Measurements from ENCODE around the gene GPBP1. TPM values are rescaled to one million over a fixed set of nuclear protein-coding genes. Genes with fewer than 3 reads are reported as not detected.

Gene GPBP1, protein sequence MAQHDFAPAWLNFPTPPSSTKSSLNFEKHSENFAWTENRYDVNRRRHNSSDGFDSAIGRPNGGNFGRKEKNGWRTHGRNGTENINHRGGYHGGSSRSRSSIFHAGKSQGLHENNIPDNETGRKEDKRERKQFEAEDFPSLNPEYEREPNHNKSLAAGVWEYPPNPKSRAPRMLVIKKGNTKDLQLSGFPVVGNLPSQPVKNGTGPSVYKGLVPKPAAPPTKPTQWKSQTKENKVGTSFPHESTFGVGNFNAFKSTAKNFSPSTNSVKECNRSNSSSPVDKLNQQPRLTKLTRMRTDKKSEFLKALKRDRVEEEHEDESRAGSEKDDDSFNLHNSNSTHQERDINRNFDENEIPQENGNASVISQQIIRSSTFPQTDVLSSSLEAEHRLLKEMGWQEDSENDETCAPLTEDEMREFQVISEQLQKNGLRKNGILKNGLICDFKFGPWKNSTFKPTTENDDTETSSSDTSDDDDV
- total RNA-seq = 70.6 TPM
- long read RNA-seq, full-length matches to known transcripts = 42 of 117 reads
- long read RNA-seq, partial matches to known transcripts = 25 of 117 reads
- long read RNA-seq, other reads (novel, unspliced or antisense) = 50 of 117 reads

DNA sequence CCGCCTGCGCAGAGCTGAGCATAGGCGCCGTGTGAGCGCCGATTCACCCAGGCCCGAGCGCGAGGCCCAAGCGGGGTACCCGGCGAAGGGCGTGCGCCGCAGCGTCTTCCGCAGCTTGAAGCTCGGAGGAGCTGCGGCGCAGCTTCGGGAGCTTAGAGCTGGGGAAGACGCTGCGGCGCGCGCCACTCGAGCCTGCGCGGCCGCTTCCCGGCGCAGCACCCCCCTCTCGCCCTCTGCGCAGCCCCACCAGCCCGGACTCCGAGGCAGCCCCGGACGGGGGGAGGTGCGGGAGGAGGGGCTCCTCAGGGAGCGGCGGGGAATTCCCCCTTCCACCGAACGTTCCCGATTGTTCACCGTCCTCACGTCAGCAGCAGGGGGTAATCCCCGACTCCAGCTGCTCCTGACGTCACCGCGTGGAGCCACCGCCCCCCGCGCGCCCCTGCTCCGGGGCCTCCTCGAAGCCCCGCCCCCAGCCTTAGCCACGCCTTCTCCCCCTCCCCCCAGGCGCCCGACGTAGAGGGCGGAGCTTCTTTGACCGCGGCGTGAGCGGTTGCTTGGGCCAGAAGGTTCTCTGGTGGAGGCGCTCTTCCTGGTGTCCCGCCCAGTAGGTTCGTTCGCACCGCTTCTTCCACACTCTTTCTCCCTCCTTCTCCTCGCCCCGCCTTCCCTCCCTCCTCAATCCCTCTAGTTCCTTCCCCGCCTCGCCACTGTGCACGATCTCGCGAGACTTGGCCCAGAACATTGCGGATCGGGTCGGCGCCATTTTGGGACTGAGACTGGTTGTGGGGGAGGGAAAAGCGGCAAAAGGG, at the start of gene GPBP1:
Gene GPBP1 (plus strand): TSS at position 741 of the 809 bp plus-strand sequence. CDS start 40,072 bp downstream, outside the sequence.
- no peaks in the 10 kb centered on the region for H3K9me3 ChIP-seq
- H3K36me3 ChIP-seq = no peaks in the 10 kb centered on the region
- DNase-seq = peak; percentile 99
- peaks cover 31% of the 10 kb centered on the region for H3K4me1 ChIP-seq
- intact Hi-C loops (cut with DNase I) = no loop called here
- peak within 1 kb of the TSS; percentile 86 for H3K4me3 ChIP-seq
- no peaks in the 10 kb centered on the region for H3K27me3 ChIP-seq (ENCODE audit: low read depth)
- H3K27ac ChIP-seq = peak within 1 kb of the TSS; percentile 98
- TF ChIP-seq, protein P1, sequence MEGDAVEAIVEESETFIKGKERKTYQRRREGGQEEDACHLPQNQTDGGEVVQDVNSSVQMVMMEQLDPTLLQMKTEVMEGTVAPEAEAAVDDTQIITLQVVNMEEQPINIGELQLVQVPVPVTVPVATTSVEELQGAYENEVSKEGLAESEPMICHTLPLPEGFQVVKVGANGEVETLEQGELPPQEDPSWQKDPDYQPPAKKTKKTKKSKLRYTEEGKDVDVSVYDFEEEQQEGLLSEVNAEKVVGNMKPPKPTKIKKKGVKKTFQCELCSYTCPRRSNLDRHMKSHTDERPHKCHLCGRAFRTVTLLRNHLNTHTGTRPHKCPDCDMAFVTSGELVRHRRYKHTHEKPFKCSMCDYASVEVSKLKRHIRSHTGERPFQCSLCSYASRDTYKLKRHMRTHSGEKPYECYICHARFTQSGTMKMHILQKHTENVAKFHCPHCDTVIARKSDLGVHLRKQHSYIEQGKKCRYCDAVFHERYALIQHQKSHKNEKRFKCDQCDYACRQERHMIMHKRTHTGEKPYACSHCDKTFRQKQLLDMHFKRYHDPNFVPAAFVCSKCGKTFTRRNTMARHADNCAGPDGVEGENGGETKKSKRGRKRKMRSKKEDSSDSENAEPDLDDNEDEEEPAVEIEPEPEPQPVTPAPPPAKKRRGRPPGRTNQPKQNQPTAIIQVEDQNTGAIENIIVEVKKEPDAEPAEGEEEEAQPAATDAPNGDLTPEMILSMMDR (IDR thresholded peaks at IDR 0.05) = no peak
- peak; percentile 92 to 97 for ATAC-seq

DNA sequence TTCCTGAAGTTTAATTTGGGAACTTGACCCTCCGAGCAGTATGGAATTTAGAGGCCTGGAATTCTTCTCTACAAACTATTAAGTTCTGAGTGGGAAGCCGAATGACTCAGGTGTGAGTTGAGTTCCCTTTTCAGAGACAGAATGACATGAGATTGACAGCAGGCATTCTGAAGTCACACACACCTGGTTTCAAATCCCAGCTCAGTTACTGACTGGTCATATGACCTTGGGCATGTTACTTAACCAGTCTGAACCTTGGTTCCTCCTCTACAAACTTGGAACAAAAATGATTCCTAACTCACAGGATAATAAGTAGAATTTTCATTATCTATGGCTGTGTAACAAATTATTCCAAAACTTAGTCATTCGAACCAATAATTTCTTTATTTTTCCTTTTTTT, 45.5 kb upstream of the GPBP1 start:
- intact Hi-C loops (cut with DNase I) = no loop called here
- Histone ChIP-seq H3K9me3 (peaks cover 5% of the 10 kb centered on the region), H3K36me3 (no peaks in the 10 kb centered on the region), H3K27me3 (ENCODE audit: low read depth) (no peaks in the 10 kb centered on the region), H3K4me1 (no peaks in the 10 kb centered on the region), H3K4me3 (no peak overlapping the region), H3K27ac (no peak overlapping the region)
- TF ChIP-seq, protein P1 (IDR thresholded peaks at IDR 0.05) = no peak
- ATAC-seq (no peak), DNase-seq (no peak)

DNA sequence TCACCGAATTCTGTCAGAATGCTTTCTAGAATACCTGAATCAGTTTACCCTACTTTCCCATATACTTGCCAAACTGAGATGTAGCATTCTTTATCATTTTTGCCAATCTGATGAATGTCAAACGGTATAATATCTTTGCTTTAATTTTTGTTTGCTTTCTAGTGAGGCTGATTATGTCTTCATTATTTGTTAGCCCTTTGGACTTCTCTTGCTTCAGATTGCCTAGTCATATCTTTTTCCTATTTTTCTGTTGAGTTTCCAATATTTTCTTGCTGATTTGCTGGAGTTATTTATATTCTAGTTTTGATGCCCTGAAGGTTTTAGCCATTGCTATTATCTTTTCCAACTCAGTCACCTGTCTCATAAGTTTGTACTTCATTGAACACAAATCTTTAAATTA, 40.3 kb upstream of the GPBP1 start:
- Histone ChIP-seq H3K27me3 (ENCODE audit: low read depth) (no peaks in the 10 kb centered on the region), H3K4me1 (no peaks in the 10 kb centered on the region), H3K27ac (no peak overlapping the region), H3K36me3 (no peaks in the 10 kb centered on the region), H3K4me3 (no peak overlapping the region), H3K9me3 (no peaks in the 10 kb centered on the region)
- intact Hi-C loops (cut with DNase I) = no loop called here
- ATAC-seq (no peak), DNase-seq (no peak)
- TF ChIP-seq, protein P1 (IDR thresholded peaks at IDR 0.05) = no peak

DNA sequence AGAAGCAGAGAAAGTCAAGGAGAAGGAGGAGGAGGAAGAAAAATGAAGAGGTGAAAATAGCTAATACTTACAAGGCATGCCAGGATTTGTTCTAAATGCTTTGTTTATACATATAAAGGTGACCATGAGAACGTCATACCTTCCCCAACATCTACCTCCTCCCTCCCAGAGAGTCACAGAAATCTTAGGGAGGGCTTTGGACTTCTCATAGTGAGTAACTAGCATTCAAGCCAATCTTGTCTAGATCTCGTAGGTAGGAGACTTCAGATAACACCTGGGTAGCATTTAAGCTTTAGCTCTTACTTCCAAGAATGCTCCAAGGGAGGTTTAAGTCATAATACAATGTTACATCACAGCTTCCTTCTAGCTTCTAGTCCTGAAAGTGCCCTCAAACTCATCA, 36.5 kb upstream of the GPBP1 start:
- no peaks in the 10 kb centered on the region for H3K36me3 ChIP-seq
- intact Hi-C loops (cut with DNase I) = no loop called here
- no peak overlapping the region for H3K27ac ChIP-seq
- H3K27me3 ChIP-seq (ENCODE audit: low read depth) = no peaks in the 10 kb centered on the region
- TF ChIP-seq, protein P1 (IDR thresholded peaks at IDR 0.05) = no peak
- no peaks in the 10 kb centered on the region for H3K9me3 ChIP-seq
- H3K4me3 ChIP-seq = no peak overlapping the region
- ATAC-seq (no peak), DNase-seq (no peak)
- H3K4me1 ChIP-seq = no peaks in the 10 kb centered on the region

DNA sequence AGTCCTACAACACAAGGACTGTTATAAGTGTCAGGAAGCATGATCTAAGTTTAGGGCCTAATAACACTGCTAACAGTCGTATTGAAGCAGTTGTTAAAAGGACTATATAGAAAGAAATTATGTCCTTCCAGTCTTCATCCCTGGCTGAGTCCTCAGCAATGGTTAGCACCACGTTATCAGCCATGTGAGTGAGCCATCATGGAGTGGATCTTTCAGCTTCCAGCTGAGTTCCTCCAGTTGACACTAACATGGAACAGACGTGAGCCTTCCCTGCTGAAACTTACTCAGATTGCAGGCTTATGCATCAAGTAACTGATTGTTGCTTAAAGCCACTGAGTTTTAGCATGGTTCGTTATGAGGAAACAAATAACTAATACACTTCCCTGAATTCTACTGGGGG, 21.5 kb upstream of the GPBP1 start:
- no peak overlapping the region for H3K27ac ChIP-seq
- H3K4me1 ChIP-seq = no peaks in the 10 kb centered on the region
- ATAC-seq (no peak), DNase-seq (no peak)
- H3K4me3 ChIP-seq = no peak overlapping the region
- intact Hi-C loops (cut with DNase I) = no loop called here
- no peaks in the 10 kb centered on the region for H3K27me3 ChIP-seq (ENCODE audit: low read depth)
- H3K9me3 ChIP-seq = peaks cover 5% of the 10 kb centered on the region
- TF ChIP-seq, protein P1 (IDR thresholded peaks at IDR 0.05) = no peak
- no peaks in the 10 kb centered on the region for H3K36me3 ChIP-seq
